GM12874 (cell line): ENCODE data around the gene THOC2.

Experiments used
- TF ChIP-seq, protein P1 (sequence below): IDR thresholded peaks from 2 replicates; pipeline ENCODE4 v1.5.1; 2011; ENCODE audit warnings: low read depth, mild to moderate bottlenecking, control low read depth, low read length, moderate library complexity; ENCODE audit not compliant: insufficient read depth

THOC2 gene

DNA sequence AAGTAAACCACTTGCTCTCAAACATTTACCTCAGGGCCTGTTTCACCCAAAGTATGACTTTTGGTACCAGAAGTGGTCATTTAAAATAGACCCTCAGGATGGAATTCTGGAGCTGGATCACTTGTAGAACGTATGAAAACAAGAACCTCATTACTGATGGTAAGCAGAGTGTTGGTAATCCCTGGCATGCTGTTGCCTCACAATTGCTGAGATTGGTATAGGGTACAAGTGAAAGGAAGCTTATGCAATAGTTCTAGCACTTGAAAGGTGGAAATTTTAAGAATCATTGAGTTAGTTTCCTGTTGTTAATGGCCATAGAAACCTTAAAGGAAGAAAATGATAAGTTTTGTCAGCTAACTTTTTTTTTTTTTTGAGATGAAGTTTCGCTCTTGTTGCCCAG, 22.3 kb upstream of the THOC2 start:
- TF ChIP-seq, protein P1, sequence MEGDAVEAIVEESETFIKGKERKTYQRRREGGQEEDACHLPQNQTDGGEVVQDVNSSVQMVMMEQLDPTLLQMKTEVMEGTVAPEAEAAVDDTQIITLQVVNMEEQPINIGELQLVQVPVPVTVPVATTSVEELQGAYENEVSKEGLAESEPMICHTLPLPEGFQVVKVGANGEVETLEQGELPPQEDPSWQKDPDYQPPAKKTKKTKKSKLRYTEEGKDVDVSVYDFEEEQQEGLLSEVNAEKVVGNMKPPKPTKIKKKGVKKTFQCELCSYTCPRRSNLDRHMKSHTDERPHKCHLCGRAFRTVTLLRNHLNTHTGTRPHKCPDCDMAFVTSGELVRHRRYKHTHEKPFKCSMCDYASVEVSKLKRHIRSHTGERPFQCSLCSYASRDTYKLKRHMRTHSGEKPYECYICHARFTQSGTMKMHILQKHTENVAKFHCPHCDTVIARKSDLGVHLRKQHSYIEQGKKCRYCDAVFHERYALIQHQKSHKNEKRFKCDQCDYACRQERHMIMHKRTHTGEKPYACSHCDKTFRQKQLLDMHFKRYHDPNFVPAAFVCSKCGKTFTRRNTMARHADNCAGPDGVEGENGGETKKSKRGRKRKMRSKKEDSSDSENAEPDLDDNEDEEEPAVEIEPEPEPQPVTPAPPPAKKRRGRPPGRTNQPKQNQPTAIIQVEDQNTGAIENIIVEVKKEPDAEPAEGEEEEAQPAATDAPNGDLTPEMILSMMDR = no peak

DNA sequence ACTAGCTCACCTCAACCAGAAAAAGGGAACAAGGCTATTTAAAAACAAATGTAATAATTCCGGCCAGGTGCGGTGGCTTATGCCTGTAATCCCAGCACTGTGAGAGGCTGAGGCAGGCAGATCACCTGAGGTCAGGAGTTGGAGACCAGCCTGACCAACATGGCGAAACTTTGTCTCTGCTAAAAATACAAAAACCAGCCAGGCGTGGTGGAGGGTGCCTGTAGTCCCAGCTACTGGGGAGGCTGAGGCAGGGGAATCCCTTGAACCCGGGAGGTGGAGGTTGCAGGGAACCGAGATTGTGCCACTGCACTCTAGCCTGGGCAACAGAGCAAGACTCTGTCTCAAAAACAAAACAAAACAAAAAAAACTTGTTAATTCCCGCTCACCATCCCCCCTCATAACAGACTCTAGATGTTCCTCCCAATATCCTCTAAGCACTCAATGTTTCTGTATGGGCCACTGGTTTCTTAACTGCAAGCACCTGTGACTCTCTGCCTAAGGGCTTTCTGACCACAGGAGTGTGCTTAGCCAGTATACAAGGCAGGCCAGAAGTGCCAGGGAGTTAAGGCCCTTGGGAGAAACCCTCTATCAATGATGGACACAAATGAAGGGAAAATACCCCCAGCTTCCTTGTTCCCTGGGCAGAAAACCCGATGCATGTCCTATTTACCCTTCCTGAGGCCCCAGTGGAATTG, 21.0 kb upstream of the THOC2 start:
- TF ChIP-seq, protein P1 = no peak

GRCh38 chrX:123749643-123750042, 16.8 kb upstream of the THOC2 start:
- TF ChIP-seq, protein P1 = no peak

- TF ChIP-seq, protein P1 = no peak
These were observed 12.7 kb upstream of the THOC2 start for GRCh38 chrX:123745511-123745910.

DNA sequence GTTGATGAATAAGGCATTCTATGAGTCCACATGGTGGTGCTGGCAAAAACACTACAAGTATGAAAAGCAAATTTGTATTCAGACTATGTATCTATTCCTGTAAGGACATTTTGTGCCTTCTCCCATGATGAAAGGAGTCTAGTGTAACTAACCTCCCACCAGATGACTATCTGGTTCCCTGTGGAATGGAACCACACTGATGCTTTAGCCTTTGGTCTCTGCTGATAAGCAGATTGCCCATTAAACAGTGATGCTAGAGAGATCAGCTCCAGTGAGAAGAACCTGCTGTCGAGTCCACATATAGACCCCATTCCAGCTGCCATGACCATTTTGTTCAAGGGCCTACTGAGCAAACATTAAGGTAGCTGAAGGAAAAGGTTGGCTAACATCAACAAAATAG, 10.5 kb upstream of the THOC2 start:
- TF ChIP-seq, protein P1 = no peak

GRCh38 chrX:123742440-123742839, 9.6 kb upstream of the THOC2 start:
- TF ChIP-seq, protein P1 = no peak

GRCh38 chrX:123740536-123740935, 7.7 kb upstream of the THOC2 start:
- TF ChIP-seq, protein P1 = no peak

GRCh38 chrX:123740006-123740405, 7.2 kb upstream of the THOC2 start:
- TF ChIP-seq, protein P1 = no peak
